Measurements from ENCODE around the gene BRPF1.

The BRPF1 gene

DNA sequence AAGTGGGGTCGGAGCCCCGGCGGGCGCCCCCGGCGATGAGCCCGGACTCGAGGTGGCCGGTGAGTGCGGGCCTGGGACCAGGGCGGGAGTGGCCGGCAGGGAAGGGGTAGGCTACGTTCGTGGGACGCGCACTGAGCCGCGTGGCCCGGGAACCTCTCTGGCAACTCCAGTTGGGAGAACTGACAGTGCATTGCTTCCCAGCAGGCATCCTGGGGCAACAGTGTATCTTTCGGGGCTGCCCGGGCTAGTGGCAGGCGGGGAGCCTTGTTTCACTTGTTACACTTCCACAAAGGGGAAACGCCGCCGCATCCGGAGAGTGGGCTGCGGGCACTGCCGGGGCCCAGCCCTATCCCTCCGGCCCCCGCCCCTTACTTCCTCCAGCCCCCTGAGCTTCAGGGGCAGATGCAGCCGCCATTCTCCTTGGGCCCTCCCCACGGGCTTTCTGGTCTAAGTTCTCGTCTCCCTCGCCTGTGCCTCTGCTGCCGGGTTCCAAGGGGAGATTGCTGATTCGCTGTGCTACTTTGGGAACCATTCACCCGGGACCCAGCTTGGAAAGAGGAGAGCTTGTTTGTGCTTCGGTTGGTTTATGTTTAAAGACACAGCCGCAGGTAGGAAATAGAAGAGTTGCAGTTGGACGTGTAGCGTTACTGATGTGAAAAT is 675 bp downstream of the BRPF1 start:
- DNase-seq (ENCODE audit: low spot score) = no peak

DNA sequence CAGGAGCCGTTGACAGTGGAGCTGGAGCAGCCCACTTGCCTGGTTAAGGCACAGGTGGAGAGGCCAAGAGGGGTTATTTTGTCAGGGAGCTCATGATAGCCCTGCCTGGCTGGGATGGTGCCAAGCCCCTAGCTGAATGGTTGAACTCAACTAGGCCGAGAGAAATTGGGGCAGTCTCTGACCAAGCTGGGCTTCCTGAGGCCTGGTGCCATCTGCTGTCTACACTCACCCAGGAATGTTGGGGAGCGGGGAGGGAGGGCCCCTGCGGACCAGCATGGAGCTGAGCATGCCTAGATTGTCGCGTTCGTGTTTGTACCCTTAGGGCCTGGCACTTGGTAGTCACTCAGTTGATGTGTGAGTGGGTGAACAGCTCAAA is 1.2 kb downstream of the BRPF1 start:
- no peak for DNase-seq (ENCODE audit: low spot score)

DNA sequence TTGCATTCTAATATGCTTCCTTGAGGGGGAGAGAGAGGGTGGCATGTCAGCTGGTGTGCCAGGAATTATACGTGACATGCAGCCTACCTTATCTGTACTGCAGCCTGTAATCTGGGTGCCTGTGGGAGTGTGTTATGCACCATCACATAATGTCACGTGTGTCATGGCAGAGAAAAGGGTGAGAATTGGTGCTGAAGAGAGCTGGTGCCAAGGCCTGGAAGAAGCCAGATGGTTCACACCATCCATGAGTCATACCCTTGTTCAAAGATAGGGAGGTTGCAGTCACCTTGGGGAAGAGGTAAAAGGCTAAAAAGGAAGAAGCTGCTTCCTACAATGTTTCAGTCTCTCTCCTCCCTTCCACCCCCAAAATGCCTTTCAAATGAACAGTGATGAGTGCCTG is 5.3 kb downstream of the BRPF1 start:
- DNase-seq (ENCODE audit: low spot score) = no peak

DNA sequence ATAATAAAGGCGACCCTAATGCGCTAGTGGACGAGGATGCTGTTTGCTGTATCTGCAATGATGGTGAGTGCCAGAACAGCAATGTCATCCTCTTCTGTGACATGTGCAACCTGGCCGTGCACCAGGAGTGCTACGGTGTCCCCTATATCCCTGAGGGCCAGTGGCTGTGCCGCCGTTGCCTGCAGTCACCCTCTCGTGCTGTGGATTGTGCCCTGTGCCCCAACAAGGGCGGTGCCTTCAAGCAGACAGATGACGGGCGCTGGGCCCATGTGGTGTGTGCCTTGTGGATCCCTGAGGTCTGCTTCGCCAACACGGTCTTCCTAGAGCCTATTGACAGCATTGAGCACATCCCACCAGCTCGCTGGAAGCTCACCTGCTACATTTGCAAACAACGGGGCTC is 7.6 kb downstream of the BRPF1 start:
- no peak for DNase-seq (ENCODE audit: low spot score)

DNA sequence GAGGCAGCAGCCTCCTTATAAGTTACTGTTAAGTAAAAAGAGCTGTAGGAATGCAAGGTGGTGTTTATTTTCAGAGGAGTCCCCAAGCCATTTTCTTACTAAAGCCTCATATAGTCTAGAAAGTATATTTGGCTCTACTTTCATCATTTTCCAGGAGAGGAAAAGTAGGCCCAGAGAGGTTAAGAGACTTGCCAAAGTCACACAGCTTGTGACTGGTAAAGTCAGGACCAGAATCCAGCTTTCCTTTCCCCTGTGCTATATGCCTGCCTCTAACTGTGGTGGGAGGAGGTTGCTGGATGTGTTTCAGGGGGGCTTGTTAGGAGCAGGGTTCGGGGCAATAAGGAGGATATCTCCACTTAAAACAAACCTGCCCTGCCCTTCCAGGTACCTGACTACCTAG is 11.0 kb downstream of the BRPF1 start:
- no peak for DNase-seq (ENCODE audit: low spot score)

DNA sequence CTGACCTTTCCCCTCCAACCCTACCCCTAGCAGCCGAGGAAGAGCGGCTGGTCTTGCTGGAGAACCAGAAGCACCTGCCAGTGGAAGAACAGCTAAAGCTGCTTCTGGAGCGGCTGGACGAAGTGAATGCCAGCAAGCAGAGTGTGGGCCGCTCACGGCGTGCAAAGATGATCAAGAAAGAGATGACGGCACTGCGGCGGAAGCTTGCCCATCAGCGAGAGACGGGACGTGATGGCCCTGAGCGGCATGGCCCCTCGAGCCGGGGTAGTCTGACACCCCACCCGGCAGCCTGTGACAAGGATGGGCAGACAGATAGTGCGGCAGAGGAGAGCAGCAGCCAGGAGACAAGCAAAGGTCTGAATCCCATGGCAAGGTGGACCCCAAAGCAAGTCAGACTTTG is 12.0 kb downstream of the BRPF1 start:
- DNase-seq (ENCODE audit: low spot score) = no peak

DNA sequence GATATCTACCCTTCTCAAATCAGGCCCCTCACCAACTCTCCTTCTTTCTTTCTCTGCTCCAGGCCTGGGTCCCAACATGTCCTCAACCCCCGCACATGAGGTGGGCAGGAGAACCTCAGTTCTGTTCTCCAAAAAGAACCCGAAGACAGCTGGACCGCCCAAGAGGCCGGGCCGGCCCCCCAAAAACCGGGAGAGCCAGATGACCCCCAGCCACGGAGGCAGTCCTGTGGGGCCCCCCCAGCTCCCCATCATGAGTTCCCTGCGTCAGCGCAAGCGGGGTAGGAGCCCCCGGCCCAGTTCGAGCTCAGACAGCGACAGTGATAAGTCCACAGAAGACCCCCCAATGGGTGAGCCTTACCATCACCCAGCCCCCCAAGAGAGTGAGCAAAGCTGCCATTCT is 12.6 kb downstream of the BRPF1 start:
- no peak for DNase-seq (ENCODE audit: low spot score)

DNA sequence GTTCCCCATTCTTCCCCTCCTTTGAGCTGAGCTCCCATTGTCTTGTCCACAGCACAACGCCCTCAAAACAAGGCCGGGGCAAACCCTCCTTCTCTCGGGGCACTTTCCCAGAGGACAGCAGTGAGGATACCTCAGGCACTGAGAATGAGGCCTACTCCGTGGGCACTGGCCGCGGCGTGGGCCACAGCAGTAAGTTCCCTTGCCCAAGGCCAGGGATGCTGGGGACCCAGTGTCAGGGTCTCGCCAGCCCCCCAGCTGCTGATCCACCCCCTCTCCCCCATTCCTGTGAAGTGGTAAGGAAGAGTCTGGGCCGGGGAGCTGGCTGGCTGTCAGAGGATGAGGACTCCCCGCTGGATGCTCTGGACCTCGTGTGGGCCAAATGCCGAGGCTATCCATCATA is 14.0 kb downstream of the BRPF1 start:
- no peak for DNase-seq (ENCODE audit: low spot score)

DNA sequence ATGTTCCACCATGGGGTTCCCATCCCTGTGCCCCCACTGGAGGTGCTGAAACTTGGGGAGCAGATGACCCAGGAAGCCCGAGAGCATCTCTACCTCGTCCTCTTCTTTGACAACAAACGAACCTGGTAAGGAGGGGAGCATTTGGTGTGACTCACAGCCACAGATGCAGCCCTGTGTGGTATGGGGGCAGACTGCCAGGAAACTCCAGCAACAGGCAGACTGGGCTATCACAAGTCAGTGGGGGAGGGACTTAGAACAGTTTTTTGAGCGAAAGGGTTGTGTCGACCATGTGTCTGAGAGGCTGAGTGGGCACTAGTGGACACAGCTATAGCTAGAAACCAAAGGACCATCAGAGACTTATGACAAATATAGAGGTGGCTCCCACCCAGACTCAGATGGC is 14.8 kb downstream of the BRPF1 start:
- no peak for DNase-seq (ENCODE audit: low spot score)

DNA sequence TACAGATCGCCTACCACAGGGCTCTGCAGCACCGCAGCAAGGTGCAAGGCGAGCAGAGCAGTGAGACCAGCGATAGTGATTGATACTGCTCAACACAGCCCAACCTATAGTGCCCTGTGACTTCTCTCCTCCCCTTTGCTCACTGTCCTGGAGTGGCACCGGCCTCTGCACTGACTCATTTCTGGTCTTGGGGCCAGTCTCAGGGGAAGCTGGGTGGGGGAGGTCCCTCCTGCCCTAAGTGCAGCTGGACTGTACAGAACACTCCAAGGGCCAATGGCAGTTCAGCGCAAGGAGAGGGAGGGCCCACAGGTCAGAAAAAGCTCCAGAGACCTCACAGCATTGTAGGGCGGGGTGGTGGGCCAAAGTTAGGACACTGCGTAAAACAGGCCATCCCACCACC is 15.7 kb downstream of the BRPF1 start:
- DNase-seq (ENCODE audit: low spot score) = no peak

DNA sequence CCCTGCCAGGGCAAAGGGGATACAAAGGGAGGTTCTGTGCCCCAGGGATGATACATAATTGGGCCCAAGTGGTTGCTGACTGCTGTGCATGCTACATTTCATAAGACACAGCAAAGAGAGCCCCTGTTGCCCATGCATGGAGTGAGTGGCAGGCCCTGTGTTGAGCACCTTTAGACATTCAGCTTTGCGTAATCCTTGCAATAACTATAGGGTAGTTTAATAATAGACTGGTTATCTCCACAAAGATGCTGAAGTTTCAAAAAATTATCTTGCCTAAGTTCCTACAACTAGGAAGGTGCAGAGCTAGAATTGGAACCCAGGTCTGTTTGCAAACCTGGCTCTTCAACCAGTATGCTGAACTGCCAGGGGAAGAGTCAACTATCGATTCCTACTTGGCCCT is 16.5 kb downstream of the BRPF1 start:
- DNase-seq (ENCODE audit: low spot score) = no peak

DNA sequence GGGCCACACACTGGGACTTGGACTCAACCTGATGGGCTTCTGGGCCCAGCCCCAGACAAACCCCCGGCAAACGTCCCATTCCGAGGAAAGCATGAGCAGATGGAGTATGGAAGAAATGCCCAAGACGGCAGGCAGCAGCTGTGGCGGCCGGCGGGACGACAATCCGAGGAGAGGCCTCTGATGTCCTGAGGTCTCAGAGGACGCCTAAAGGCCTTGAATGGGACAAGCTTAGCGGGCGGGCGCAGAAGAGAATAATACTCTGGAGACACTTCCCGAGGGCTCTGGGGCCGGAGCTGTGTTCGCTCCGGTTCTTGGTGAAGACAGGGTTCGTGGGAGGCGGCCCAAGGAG is 17.7 kb downstream of the BRPF1 start:
- DNase-seq (ENCODE audit: low spot score) = peak; percentile 35

DNA sequence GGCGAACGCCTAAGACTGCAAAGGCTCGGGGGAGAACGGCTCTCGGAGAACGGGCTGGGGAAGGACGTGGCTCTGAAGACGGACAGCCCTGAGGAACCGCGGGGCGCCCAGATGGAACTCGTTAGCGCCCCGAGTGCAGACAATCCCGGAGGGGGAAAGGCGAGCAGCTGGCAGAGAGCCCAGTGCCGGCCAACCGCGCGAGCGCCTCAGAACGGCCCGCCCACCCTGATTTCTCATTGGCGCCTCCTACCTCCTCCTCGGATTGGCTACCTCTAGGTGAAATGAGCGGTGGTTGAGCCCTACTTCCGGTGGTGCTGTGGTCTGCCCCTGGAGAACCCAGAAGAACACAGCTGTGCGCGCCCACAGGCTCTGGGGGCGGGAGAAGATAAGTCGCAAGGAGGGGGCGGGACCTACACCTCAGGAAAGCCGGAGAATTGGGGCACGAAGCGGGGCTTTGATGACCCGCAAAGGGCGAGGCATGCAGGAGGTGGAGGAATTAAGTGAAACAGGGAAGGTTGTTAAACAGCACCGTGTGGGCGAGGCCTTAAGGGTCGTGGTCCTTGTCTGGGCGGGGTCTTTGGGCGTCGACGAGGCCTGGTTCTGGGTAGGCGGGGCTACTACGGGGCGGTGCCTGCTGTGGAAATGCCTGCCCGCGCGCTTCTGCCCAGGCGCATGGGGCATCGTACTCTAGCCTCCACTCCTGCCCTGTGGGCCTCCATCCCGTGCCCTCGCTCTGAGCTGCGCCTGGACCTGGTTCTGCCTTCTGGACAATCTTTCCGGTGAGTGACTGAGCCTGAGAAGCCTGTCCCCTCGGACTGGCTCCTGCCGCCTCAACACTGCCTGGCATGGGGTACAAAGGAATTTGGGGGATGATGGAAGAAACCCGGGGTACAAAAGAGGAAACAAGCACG is 18.4 kb downstream of the BRPF1 start, which contains the start of gene OGG1:
OGG1 (plus strand) TSS at position 308 of the 911 bp plus-strand sequence; CDS start at position 643, 335 bp downstream.
- DNase-seq (ENCODE audit: low spot score) = peak; percentile 97

DNA sequence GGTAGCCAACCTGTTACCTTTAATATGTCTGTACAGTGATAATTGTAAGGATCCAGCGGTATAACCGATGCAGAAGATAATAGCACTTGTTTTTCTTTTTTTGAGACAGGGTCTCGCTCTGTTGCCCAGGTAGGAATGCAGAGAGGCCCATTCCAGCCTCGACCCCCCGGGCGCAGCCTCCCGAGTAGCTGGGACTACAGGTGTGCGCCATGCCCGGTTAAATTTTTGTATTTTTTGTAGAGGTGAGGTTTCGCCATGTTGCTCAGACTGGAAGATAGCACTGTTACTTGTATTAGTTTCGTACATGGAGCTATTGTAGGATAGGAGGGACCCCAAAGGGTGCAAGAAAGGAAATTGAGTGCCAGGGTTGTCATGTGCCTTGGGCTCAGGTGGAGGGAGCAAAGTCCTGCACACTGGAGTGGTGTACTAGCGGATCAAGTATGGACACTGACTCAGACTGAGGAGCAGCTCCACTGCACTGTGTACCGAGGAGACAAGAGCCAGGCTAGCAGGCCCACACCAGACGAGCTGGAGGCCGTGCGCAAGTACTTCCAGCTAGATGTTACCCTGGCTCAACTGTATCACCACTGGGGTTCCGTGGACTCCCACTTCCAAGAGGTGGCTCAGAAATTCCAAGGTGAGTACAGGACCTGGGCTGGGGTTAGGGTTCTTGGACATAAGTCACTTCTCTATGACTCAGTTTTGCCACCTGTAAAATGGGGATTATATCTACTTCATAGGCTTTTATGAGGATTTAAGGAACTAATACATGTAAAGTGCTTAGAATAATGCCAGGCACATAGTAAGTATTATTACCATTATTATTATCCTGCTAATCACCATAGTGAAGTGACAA is 19.2 kb downstream of the BRPF1 start:
- no peak for DNase-seq (ENCODE audit: low spot score)

DNA sequence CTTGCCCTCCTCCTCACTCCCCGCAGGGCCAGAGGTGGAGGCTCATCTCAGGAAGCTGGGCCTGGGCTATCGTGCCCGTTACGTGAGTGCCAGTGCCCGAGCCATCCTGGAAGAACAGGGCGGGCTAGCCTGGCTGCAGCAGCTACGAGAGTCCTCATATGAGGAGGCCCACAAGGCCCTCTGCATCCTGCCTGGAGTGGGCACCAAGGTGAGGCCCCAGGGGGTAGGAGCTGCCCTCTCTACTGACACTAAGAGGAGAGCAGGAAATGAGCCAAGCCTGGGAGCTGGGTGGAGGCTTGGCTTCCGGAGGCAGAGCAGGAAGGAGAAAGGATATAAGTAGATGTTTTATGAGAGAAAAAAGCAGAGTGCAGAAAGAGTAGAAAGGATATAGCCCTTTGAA is 23.1 kb downstream of the BRPF1 start:
- no peak for DNase-seq (ENCODE audit: low spot score)

DNA sequence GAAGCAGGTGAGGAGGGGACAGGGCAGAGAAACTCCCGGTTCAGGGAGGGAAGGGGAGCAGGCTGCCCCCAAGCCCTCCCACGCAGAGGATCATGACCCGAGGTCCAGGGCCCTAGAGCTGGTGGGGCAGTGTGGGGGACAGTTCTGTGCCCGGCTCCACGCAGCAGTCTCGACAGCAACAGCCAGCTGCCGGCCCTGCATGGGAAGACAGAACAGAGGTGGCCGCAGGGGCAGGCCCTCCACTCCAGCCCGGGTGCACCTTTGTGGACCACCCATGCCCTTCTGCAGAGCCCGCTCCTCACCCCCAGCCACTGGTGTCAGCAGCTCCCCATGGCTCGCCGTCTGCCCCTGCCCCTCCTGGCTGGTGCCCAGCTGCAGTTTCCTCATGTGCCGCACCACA is 25.9 kb downstream of the BRPF1 start:
- DNase-seq (ENCODE audit: low spot score) = no peak

DNA sequence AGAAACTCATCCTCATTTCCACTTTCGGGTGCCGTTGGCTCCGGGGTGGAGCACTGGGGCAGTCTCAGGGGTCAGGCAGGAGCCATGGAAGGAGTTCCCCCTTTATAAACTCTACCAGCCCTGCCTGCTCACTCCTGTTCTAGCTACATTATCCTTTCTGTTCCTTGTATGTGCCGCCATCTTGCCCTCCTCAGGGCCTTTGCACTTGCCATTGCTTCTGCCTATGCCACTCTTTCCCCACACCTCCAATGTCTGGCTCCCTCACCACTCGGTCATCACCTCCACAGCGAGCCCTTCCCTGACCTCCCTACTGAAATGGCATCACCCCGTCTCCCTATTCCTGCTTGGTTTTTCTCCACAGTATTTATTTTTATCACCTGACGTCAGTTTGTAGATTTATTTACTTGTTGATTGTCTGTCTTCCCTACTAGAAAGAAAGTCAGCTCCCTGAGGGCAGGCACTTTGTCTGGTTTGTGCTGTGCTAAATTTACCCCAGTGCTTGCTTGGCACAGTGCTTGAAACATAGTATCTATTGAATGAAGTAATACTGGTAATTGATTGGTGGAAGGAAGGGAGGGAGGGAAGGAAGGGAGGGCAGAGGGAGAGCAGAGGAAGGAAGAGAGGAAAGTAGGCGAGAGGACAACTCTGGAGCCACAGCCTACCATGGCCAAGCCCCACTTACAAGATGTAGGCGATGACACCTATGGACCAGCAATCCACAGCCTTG is 29.4 kb downstream of the BRPF1 start:
- DNase-seq (ENCODE audit: low spot score) = no peak

DNA sequence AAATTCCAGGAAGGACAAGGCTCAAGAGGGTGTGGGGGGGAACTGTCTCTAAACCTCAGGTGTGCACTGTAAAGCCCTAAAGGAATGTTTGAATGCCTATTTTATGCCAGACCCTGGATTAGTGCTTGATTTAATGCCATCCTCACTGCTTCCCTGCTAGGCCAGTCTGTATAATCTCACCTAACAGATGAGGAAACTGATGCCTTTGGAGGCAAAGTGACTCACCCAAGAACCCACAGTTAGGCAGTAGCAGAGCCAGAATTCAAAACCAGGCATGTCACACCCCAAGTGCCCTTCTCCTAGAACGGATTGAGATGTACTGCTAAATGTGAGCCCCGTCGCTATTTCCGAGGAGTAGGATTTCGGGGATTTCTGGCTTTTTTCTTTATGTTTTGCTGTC is 30.4 kb downstream of the BRPF1 start:
- DNase-seq (ENCODE audit: low spot score) = no peak

DNA sequence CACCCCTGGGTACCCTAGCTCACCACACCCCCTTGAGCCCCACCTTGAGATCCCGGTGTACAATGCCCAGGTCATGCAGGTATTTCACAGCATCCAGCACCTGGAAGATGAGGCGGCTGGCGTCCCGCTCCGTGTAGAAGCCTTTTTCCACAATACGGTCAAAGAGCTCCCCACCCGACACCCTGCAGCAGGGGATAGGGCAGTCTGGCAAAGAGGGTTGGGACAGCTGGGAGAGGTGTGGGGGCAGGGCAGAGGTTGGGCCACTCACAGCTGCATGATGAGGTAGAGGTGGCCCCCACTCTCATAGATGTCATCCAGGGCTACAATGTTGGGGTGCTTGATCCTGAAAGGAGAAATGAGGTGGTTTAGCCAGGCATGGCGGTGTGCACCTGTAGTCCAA is 31.3 kb downstream of the BRPF1 start:
- no peak for DNase-seq (ENCODE audit: low spot score)

DNA sequence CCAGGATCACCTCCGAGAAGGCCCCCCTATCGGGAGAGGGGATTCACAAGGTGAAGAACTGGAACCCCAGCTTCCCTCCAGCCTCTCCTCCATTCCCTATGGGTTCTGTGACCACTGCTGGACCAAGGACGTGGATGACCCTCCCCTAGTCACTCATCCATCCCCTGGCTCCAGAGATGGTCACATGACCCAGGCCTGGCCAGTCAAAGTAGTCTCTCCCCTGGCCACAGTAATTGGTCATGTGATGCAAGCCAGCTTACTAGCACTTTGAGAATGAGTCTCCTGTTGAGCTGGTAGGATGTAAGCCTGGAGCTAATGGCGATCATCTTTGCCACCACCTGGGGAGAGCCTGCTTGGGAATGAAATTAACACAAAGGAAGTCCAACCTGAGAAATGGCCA is 34.3 kb downstream of the BRPF1 start:
- DNase-seq (ENCODE audit: low spot score) = no peak

DNA sequence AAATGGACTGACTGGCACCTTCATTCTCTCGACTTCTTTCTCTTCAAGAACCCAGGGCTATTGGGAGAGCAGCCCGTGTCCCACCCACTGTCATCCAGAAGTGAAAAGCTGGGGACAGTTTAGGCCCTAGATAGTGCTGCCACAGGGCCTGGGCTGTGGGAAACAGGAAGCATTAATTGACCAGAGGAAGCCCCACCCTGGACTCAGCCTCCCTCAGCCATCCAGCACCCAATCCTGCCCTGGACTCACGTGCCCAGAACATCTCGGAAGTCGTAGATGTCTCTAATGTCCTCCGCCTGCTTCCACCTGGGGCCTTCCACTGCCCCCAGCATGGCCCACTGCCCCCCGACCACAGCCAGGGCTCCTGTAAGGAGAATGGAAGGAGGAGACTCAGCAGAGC is 35.9 kb downstream of the BRPF1 start:
- DNase-seq (ENCODE audit: low spot score) = no peak

DNA sequence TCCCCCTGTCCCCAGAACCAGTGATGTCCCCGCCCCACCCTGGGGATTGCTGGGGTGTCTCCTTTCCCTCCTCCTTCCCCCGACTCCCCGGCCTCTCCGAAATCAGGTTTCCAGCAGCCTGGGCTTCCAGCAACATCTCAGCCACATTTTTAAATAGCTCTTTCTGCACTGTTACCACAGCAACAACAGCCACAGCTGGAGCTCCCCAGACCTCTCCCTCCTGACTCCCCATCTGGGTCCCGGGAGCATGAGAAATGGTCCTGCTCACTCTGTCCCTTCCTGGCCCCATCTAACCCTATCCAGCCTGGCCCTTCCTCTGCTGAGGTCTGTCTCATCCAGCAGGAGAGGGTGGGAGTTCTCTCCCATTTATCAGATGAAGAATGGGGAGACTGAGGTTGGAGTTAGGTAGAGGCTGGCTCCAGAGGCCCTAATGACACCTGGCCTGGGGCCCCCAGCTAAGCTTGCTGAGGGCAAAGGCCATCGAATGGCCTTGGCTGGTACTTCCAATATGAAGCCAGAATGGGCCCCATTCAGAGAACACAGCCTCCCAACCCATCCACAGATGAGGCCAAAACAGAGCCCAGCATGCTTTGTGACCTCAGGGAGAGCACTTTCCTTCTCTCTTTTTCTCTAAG is 36.7 kb downstream of the BRPF1 start:
- DNase-seq (ENCODE audit: low spot score) = no peak

Data from pons (tissue), 1 donor.